Astrocyte of the spinal cord (primary cell): ENCODE data around the gene MST1R.

ENCODE experiments used
- DNase-seq: peaks from one replicate; pipeline ENCODE4 v3.0.0; 2011; ENCODE audit warnings: low read depth, low spot score
- H3K4me3 ChIP-seq: 2 replicates; pipeline ENCODE4 v1.5.1; 2011; ENCODE audit warnings: low read depth, mild to moderate bottlenecking, low read length, moderate library complexity
- in situ Hi-C: cut with HindIII; loops from 2 replicates; pipeline ENCODE4 v1.10.0; 2017; ENCODE audit warnings: low sequenced_read_pairs
- TF ChIP-seq, protein P1 (sequence below): IDR thresholded peaks from 2 replicates; pipeline ENCODE4 v1.5.1; 2012; ENCODE audit warnings: low read depth, mild to moderate bottlenecking, low read length, inconsistent platforms

The MST1R gene

DNA sequence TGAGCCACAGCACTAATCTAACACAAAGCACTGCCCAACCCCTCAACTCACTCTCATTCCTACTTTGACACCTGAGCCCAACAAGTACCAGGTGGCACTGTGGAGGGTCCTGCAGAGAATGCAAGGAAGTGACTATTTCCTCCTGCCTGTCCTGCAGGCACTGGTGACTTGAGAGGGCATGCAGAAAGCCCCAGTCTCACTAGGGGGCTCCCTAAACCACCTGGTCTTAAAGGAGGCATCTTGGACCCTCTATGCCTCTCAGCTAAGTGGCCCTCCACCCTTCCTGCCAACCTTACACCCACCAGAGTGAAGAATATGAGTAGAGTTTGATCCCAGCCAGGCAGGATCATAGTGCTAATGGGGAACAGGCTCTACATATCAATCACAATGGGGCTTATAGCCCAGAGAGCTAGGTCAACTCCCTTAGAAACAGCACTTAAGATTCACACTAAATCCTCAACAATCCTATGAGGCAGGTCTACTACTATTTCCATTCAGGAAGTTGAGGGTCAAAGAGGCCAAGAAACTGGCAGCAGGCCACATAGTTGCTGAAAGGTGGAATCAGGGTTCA is 62.5 kb downstream of the MST1R start:
- TF ChIP-seq, protein P1, sequence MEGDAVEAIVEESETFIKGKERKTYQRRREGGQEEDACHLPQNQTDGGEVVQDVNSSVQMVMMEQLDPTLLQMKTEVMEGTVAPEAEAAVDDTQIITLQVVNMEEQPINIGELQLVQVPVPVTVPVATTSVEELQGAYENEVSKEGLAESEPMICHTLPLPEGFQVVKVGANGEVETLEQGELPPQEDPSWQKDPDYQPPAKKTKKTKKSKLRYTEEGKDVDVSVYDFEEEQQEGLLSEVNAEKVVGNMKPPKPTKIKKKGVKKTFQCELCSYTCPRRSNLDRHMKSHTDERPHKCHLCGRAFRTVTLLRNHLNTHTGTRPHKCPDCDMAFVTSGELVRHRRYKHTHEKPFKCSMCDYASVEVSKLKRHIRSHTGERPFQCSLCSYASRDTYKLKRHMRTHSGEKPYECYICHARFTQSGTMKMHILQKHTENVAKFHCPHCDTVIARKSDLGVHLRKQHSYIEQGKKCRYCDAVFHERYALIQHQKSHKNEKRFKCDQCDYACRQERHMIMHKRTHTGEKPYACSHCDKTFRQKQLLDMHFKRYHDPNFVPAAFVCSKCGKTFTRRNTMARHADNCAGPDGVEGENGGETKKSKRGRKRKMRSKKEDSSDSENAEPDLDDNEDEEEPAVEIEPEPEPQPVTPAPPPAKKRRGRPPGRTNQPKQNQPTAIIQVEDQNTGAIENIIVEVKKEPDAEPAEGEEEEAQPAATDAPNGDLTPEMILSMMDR = peak; percentile 55
- peak; percentile 15 for DNase-seq
- in situ Hi-C loops = no loop called here
- no peak overlapping the region for H3K4me3 ChIP-seq

DNA sequence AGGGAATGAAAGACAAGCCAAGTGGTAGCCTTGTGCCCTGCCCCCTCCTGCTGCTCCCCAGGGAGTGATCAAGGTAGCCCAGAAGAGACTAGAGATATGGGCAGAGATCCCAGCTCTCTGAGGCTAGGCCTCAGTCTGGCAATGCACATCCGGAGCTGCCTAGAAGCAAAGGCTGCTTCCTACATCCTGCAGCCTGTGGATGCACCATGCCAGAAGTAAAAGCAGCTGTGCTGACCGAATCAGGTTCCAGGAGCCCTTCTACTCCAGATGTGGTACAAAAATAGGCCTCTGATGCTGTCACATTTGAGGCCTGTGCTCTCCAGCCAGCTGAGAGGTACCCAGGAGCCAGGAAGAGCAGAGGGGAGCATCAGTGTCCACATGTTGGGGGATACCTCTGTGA is 63.3 kb downstream of the MST1R start:
- in situ Hi-C loops = no loop called here
- no peak overlapping the region for H3K4me3 ChIP-seq
- DNase-seq = no peak
- TF ChIP-seq, protein P1 = no peak

DNA sequence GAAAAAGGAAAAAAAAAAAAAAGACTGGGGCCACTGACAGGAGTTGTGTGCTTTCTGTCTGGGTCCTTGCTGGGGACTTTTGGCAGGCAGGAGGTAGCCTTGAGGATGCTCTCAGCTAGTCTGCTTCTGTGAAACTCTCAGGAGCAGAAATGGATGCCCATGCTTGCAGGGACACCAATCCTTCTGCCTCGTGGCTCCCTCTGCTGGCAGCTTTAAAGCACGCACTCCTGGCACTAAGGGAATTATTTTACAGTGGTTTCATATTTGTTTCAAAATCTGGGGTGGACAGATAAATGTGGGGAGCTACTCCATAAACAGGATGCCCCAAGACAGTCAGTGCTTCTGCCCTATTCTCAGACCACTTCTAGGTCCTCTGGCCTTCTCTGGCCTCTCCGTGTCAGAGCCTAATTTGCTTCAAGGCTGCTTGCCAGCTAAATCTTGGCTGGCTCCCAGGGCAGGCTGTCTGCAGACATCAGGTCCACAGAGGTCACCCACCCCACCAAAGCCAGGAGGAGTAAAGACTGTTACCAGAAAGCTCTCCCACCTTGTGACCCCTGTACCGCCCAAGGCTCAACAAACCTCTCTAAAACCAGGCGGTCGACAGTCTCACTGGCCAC is 64.4 kb downstream of the MST1R start:
- H3K4me3 ChIP-seq = no peak overlapping the region
- DNase-seq = peak; percentile 74
- in situ Hi-C loops = no loop called here
- TF ChIP-seq, protein P1 = peak; percentile 89
